Smooth muscle cell (in vitro differentiated cells): ENCODE data around the gene LZTS3. TPM values are rescaled to one million over a fixed set of nuclear protein-coding genes. Genes with fewer than 3 reads are reported as not detected.

Experiments used
- DNase-seq: peaks from one replicate; lab custom pipeline; 2025; ENCODE audit not compliant: unreplicated experiment; lab: John Stamatoyannopoulos, UW
- H2AFZ ChIP-seq: fragments of 200-600 bp; sonication (generic); 2 replicates; pipeline ENCODE4 v1.6.0; 2016; ENCODE audit warnings: antibody characterized with exemption, low read depth, mild to moderate bottlenecking
- H3F3A ChIP-seq: fragments of 200-600 bp; sonication (generic); 2 replicates; pipeline ENCODE4 v1.6.0; 2017; ENCODE audit warnings: antibody characterized with exemption, low read depth
- H3K27ac ChIP-seq: fragments of 200-600 bp; sonication (generic); 2 replicates; pipeline ENCODE4 v1.5.1; 2016; ENCODE audit warnings: low read depth, mild to moderate bottlenecking
- H3K27me3 ChIP-seq: fragments of 200-600 bp; sonication (generic); 2 replicates; pipeline ENCODE4 v1.6.1; 2016; ENCODE audit warnings: low read depth, mild to moderate bottlenecking
- H3K36me3 ChIP-seq: fragments of 200-600 bp; sonication (generic); 2 replicates; pipeline ENCODE4 v1.5.1; 2016; ENCODE audit warnings: low read depth
- H3K4me1 ChIP-seq: fragments of 200-600 bp; sonication (generic); 2 replicates; pipeline ENCODE4 v1.5.1; 2016; ENCODE audit warnings: low read depth
- H3K4me2 ChIP-seq: fragments of 200-600 bp; sonication (generic); 2 replicates; pipeline ENCODE4 v1.6.0; 2016; ENCODE audit warnings: mild to moderate bottlenecking
- H3K4me3 ChIP-seq: fragments of 200-600 bp; sonication (generic); 2 replicates; pipeline ENCODE4 v1.5.1; 2016; ENCODE audit warnings: mild to moderate bottlenecking
- H3K79me2 ChIP-seq: fragments of 200-600 bp; sonication (generic); 2 replicates; pipeline ENCODE4 v1.6.0; 2016; ENCODE audit warnings: low read depth, mild to moderate bottlenecking
- H3K9ac ChIP-seq: fragments of 200-600 bp; sonication (generic); 2 replicates; pipeline ENCODE4 v1.6.0; 2016; ENCODE audit warnings: low read depth
- H3K9me3 ChIP-seq: fragments of 200-600 bp; sonication (generic); replicated peaks from 2 replicates; pipeline ENCODE4 v1.5.1; 2016; ENCODE audit warnings: low read depth
- H4K20me1 ChIP-seq: fragments of 200-600 bp; sonication (generic); 2 replicates; pipeline ENCODE4 v1.6.0; 2016; ENCODE audit warnings: low read depth
- CTCF ChIP-seq: fragments of 200-600 bp; sonication (generic); IDR thresholded peaks from 2 replicates; pipeline ENCODE4 v1.5.1; 2017; ENCODE audit warnings: borderline replicate concordance, mild to moderate bottlenecking, antibody characterized with exemption; ENCODE audit not compliant: insufficient read depth, poor library complexity, severe bottlenecking
- WGBS: methylation state at CpG from one replicate; pipeline ENCODE4 v1.1.7; 2016; ENCODE audit warnings: low lambda C conversion rate; 5-methylcytosine and 5-hydroxymethylcytosine counted together
- polyA plus RNA-seq: library from polyadenylated mRNA; unstranded; fragments of >200 nt; fragmentation: Nextera tagmentation; extraction: Ambion mirVana; gene quantifications from 2 replicates; pipeline ENCODE4 v1.2.1, GENCODE V29; 2016
- total RNA-seq: library from RNA; depleted of rRNA; stranded (reverse); fragments of >200 nt; gene quantifications from 2 replicates; pipeline ENCODE4 v1.2.3, GENCODE V29; 2014

The LZTS3 gene
- total and polyA plus RNA-seq, 2 experiments from 2014 or later = 6.1 to 6.9 TPM

- no peak overlapping the region for H3K4me2 ChIP-seq
- no peak overlapping the region for H2AFZ ChIP-seq
- no peaks in the 10 kb centered on the region for H3K36me3 ChIP-seq
- H3K9me3 ChIP-seq = no peaks in the 10 kb centered on the region
- H3K27me3 ChIP-seq = no peaks in the 10 kb centered on the region
- no peak overlapping the region for H3K4me3 ChIP-seq
- H3K79me2 ChIP-seq = peaks cover 32% of the 10 kb centered on the region
- no peak for DNase-seq
- H4K20me1 ChIP-seq = peaks cover 3% of the 10 kb centered on the region
- peaks cover 8% of the 10 kb centered on the region for H3K4me1 ChIP-seq
- WGBS = 92% methylated on average over 7 of the region's 7 CpGs
- no peak overlapping the region for H3K27ac ChIP-seq
- H3F3A ChIP-seq = no peaks in the 10 kb centered on the region
- TF ChIP-seq CTCF = no peak
- no peak overlapping the region for H3K9ac ChIP-seq
Measured at GRCh38 chr20:3213226-3213625, 39.9 kb upstream of the LZTS3 start.

- H2AFZ ChIP-seq = no peak overlapping the region
- H3K36me3 ChIP-seq = no peaks in the 10 kb centered on the region
- no peak for TF ChIP-seq CTCF
- no peaks in the 10 kb centered on the region for H3F3A ChIP-seq
- H3K27ac ChIP-seq = no peak overlapping the region
- no peak for DNase-seq
- no peaks in the 10 kb centered on the region for H4K20me1 ChIP-seq
- H3K4me3 ChIP-seq = peak overlapping the region; percentile 98
- 68% methylated on average over 2 of the region's 2 CpGs for WGBS
- H3K9me3 ChIP-seq = no peaks in the 10 kb centered on the region
- peak overlapping the region; percentile 85 for H3K9ac ChIP-seq
- peaks cover 32% of the 10 kb centered on the region for H3K79me2 ChIP-seq
- H3K27me3 ChIP-seq = no peaks in the 10 kb centered on the region
- peaks cover 8% of the 10 kb centered on the region for H3K4me1 ChIP-seq
- peak overlapping the region; percentile 95 for H3K4me2 ChIP-seq
Measured at GRCh38 chr20:3210346-3210745, 37.0 kb upstream of the LZTS3 start.

- H4K20me1 ChIP-seq = no peaks in the 10 kb centered on the region
- H3K9ac ChIP-seq = peak overlapping the region; percentile 85
- H3K4me1 ChIP-seq = peaks cover 8% of the 10 kb centered on the region
- H3F3A ChIP-seq = no peaks in the 10 kb centered on the region
- no peaks in the 10 kb centered on the region for H3K9me3 ChIP-seq
- peak overlapping the region; percentile 95 for H3K4me2 ChIP-seq
- no peak for TF ChIP-seq CTCF
- H3K27me3 ChIP-seq = no peaks in the 10 kb centered on the region
- peak overlapping the region; percentile 98 for H3K4me3 ChIP-seq
- peak overlapping the region; percentile 99 for H2AFZ ChIP-seq
- peaks cover 32% of the 10 kb centered on the region for H3K79me2 ChIP-seq
- no peaks in the 10 kb centered on the region for H3K36me3 ChIP-seq
- 5% methylated on average over 10 of the region's 10 CpGs for WGBS
- peak overlapping the region; percentile 57 for H3K27ac ChIP-seq
- no peak for DNase-seq
Measured at GRCh38 chr20:3209946-3210317, 36.6 kb upstream of the LZTS3 start.

- Histone ChIP-seq H3K36me3 (no peaks in the 10 kb centered on the region), H3F3A (no peaks in the 10 kb centered on the region), H3K9ac (peak within 1 kb of the TSS; percentile 85), H3K4me2 (peak within 1 kb of the TSS; percentile 95), H3K4me1 (peaks cover 8% of the 10 kb centered on the region), H4K20me1 (no peaks in the 10 kb centered on the region), H2AFZ (peak within 1 kb of the TSS; percentile 99), H3K27me3 (no peaks in the 10 kb centered on the region), H3K4me3 (peak within 1 kb of the TSS; percentile 98), H3K9me3 (no peaks in the 10 kb centered on the region), H3K79me2 (peaks cover 32% of the 10 kb centered on the region), H3K27ac (peak within 1 kb of the TSS; percentile 57)
- peak; percentile 8 for DNase-seq
- TF ChIP-seq CTCF = no peak
- WGBS = under 1% methylated on average over 48 of the region's 48 CpGs
Measured at GRCh38 chr20:3209257-3209945, 36.1 kb upstream of the LZTS3 start, which contains the start of gene ITPA. Gene ITPA, plus strand, starts transcription at chr20:3209498. Its CDS starts 54 bp downstream, at chr20:3209552.
